Esophagus muscularis mucosa (tissue), 3 donors: ENCODE measurements around the gene RBM8A.

Experiments used
- POLR2A ChIP-seq: fragments of 450-650 bp; IDR thresholded peaks from one replicate; pipeline ENCODE4 v1.6.1; 2017; ENCODE audit warnings: antibody characterized with exemption, moderate library complexity, mild to moderate bottlenecking, low read depth
- TF ChIP-seq, protein P1 (sequence below), 3 experiments: fragments of 200-600 bp in 2 of 3; fragments of 450-650 bp in 1 of 3; sonication (generic) in 2 of 3; IDR thresholded peaks; one replicate each; pipeline ENCODE4 v1.5.1; 2017 to 2019; ENCODE audit warnings: antibody characterized with exemption in 3 of 3, mild to moderate bottlenecking in 2 of 3, moderate library complexity in 1 of 3

DNA sequence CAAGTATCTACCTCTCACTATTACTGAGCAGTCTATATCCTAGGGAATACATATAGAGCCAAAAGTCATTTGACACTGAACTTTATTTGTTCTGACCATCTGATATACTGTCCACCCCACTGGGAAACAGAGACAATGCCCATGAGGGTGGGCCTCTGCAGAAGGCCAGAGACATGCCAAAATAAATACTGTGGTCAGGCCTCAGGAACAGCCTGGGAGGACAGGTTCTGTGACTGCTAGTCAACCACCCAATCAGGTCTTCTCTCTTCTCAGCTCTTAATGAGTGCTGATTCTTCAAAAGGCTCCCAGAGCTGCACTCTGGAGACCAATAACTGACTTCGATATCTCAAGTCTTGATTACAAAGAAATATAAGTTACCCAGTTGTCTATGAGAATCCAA is 36.1 kb downstream of the RBM8A start:
- TF ChIP-seq, protein P1, sequence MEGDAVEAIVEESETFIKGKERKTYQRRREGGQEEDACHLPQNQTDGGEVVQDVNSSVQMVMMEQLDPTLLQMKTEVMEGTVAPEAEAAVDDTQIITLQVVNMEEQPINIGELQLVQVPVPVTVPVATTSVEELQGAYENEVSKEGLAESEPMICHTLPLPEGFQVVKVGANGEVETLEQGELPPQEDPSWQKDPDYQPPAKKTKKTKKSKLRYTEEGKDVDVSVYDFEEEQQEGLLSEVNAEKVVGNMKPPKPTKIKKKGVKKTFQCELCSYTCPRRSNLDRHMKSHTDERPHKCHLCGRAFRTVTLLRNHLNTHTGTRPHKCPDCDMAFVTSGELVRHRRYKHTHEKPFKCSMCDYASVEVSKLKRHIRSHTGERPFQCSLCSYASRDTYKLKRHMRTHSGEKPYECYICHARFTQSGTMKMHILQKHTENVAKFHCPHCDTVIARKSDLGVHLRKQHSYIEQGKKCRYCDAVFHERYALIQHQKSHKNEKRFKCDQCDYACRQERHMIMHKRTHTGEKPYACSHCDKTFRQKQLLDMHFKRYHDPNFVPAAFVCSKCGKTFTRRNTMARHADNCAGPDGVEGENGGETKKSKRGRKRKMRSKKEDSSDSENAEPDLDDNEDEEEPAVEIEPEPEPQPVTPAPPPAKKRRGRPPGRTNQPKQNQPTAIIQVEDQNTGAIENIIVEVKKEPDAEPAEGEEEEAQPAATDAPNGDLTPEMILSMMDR (IDR thresholded peaks at IDR 0.05), result no peak
- no peak for TF ChIP-seq POLR2A
